HepG2 (cell line): Measurements from ENCODE around the gene CTDSP1. TPM values are rescaled to one million over a fixed set of nuclear protein-coding genes. Genes with fewer than 3 reads are reported as not detected.
A peak's percentile ranks its signal among the peaks of the same experiment; 100 is the strongest.

Source experiments
- EHMT2 ChIP-seq: fragments of 200-600 bp; sonication (generic); IDR thresholded peaks from 2 replicates; pipeline ENCODE4 v1.7.0; 2017; ENCODE audit warnings: antibody characterized with exemption, low read depth, low read length, borderline replicate concordance
- HES4 ChIP-seq: sonication (generic); formaldehyde crosslinking; IDR thresholded peaks from 2 replicates; pipeline ENCODE4 v1.9.0; 2021; ENCODE audit warnings: mild to moderate bottlenecking, missing genetic modification reagents, borderline replicate concordance
- HNF4G ChIP-seq, 2 experiments: sonication (generic) in 1 of 2; formaldehyde crosslinking in 1 of 2; IDR thresholded peaks; 2 replicates each; pipeline versions ENCODE4 v1.4.0 to v1.6.1; 2011 to 2020; ENCODE audit warnings: borderline replicate concordance in 2 of 2, low read depth in 2 of 2, mild to moderate bottlenecking in 2 of 2, low read length in 1 of 2, missing genetic modification reagents in 1 of 2, moderate library complexity in 1 of 2
- HNRNPUL1 ChIP-seq: fragments of 200-400 bp; formaldehyde crosslinking; IDR thresholded peaks from 2 replicates; pipeline ENCODE4 v1.6.1; 2017; ENCODE audit warnings: low read depth, mild to moderate bottlenecking, low read length, moderate library complexity
- ISL2 ChIP-seq: sonication (generic); formaldehyde crosslinking; IDR thresholded peaks from 2 replicates; pipeline ENCODE4 v1.5.0; 2020; ENCODE audit warnings: missing genetic modification reagents
- KDM2A ChIP-seq: sonication (generic); formaldehyde crosslinking; IDR thresholded peaks from 2 replicates; pipeline ENCODE4 v1.4.0; 2020; ENCODE audit warnings: low read depth, missing genetic modification reagents, borderline replicate concordance
- MEF2D ChIP-seq: sonication (generic); formaldehyde crosslinking; IDR thresholded peaks from 2 replicates; pipeline ENCODE4 v1.5.1; 2020; ENCODE audit warnings: mild to moderate bottlenecking, missing genetic modification reagents
- RARA ChIP-seq: IDR thresholded peaks from 2 replicates; pipeline ENCODE4 v1.6.1; 2016; ENCODE audit warnings: missing genetic modification reagents, missing compliant biosample characterization
- SIX1 ChIP-seq: sonication (generic); formaldehyde crosslinking; IDR thresholded peaks from 2 replicates; pipeline ENCODE4 v1.4.0; 2020; ENCODE audit warnings: missing genetic modification reagents, borderline replicate concordance
- SP5 ChIP-seq: IDR thresholded peaks from 2 replicates; pipeline ENCODE4 v1.6.1; 2016; ENCODE audit warnings: low read depth, borderline replicate concordance
- SSRP1 ChIP-seq: IDR thresholded peaks from 2 replicates; pipeline ENCODE4 v1.6.1; 2016; ENCODE audit warnings: control low read depth
- TBX2 ChIP-seq: sonication (generic); formaldehyde crosslinking; IDR thresholded peaks from 2 replicates; pipeline ENCODE4 v1.5.0; 2020; ENCODE audit warnings: missing genetic modification reagents, mild to moderate bottlenecking, borderline replicate concordance
- ZFP36L2 ChIP-seq: sonication (generic); formaldehyde crosslinking; IDR thresholded peaks from 2 replicates; pipeline ENCODE4 v1.4.0; 2020; ENCODE audit warnings: missing genetic modification reagents
- ZNF138 ChIP-seq: sonication (generic); formaldehyde crosslinking; IDR thresholded peaks from 2 replicates; pipeline ENCODE4 v1.5.0; 2020; ENCODE audit warnings: mild to moderate bottlenecking, low read depth, missing genetic modification reagents
- ZNF552 ChIP-seq: sonication (generic); formaldehyde crosslinking; IDR thresholded peaks from 2 replicates; pipeline ENCODE4 v1.9.0; 2022; ENCODE audit warnings: missing genetic modification reagents, mild to moderate bottlenecking, borderline replicate concordance
- ZNF766 ChIP-seq: sonication (generic); formaldehyde crosslinking; IDR thresholded peaks from 2 replicates; pipeline ENCODE4 v1.5.0; 2020; ENCODE audit warnings: missing genetic modification reagents, borderline replicate concordance
- ZSCAN12 ChIP-seq: sonication (generic); formaldehyde crosslinking; IDR thresholded peaks from 2 replicates; pipeline ENCODE4 v1.9.0; 2021; ENCODE audit warnings: mild to moderate bottlenecking, missing genetic modification reagents
- polyA plus RNA-seq, 8 experiments: library from polyadenylated mRNA; depleted of rRNA in 3 of 8; stranded (reverse) in 7 of 8; unstranded in 1 of 8; fragments of >200 nt; fragmentation: Illumina TruSeq in 4 of 8; extraction: Trizol in 4 of 8; gene quantifications; 2 replicates each; pipeline versions ENCODE4 v1.2.1 to v1.2.3, GENCODE V29; 2011 to 2016; ENCODE audit warnings: low read depth in 4 of 8, missing spikeins in 1 of 8, mixed read lengths in 1 of 8; ENCODE audit not compliant: insufficient read depth in 1 of 8
- total RNA-seq, 5 experiments: library from RNA; depleted of rRNA; stranded (reverse); fragments of >200 nt; fragmentation: Illumina TruSeq; extraction: Trizol; gene quantifications; 2 replicates each; pipeline ENCODE4 v1.2.3, GENCODE V29; 2016; ENCODE audit warnings: low read depth in 1 of 5
- TF ChIP-seq, protein P1 (sequence below): sonication (generic); formaldehyde crosslinking; IDR thresholded peaks from 2 replicates; pipeline ENCODE4 v1.5.1; 2020; ENCODE audit warnings: mild to moderate bottlenecking, missing genetic modification reagents, moderate library complexity
- TF ChIP-seq, protein P2 (sequence below): sonication (generic); formaldehyde crosslinking; IDR thresholded peaks from 2 replicates; pipeline ENCODE4 v1.8.0; 2022; ENCODE audit warnings: missing genetic modification reagents, mild to moderate bottlenecking, moderate library complexity, borderline replicate concordance
- TF ChIP-seq, protein P3 (sequence below): IDR thresholded peaks from 2 replicates; pipeline ENCODE4 v1.6.1; 2016; ENCODE audit warnings: missing compliant biosample characterization, missing genetic modification reagents, borderline replicate concordance
- TF ChIP-seq, protein P4 (sequence below): IDR thresholded peaks from 2 replicates; pipeline ENCODE4 v1.6.1; 2018; ENCODE audit warnings: missing genetic modification reagents, mild to moderate bottlenecking, missing compliant biosample characterization
- TF ChIP-seq, protein P5 (sequence below): sonication (generic); formaldehyde crosslinking; IDR thresholded peaks from 2 replicates; pipeline ENCODE4 v1.5.0; 2020; ENCODE audit warnings: missing genetic modification reagents

The CTDSP1 gene
- total and polyA plus RNA-seq, 2 of the 13 experiments (the other 11 are each of a cell fraction or from before 2014, with no cell fraction given), result 91.0 to 268 TPM

DNA sequence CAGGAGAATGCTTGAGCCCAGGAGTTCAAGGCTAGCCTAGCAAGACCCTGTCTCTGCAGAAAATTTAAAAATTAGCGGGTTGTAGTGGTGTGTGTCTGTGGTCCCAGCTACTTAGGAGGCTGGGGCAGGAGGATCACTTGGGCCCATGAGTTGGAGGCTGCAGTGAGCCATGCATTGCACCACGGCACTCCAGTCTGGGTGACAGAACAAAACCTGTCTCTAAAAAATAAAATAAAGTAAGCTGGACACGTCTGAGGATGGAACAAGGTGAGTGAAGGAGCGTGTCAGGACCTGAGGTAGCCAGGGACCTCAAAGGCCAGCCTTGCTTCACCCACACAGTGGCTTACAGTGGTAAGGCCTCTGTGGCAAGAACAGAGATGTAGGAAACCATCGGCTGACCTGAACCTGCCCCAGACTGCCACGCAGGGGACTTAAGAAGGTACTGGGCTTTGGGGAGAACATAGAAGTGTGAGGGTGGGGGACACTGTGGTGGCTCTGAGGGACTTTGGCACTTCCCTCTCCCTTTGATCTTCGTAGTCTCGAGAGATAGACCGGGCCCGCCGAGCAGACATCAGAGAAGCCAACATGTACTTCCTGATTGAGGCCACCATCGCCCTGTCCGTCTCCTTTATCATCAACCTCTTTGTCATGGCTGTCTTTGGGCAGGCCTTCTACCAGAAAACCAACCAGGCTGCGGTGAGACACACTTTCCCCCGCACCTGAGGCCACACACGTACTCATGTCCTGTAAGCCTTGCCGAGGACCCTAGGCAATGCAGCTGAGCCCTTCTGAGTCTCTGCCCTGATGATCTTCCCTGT is 10.1 kb upstream of the CTDSP1 start (continued):
- TF ChIP-seq HES4 (CRISPR knock-in tag), result no peak
- TF ChIP-seq EHMT2, result no peak
- TF ChIP-seq KDM2A (CRISPR knock-in tag), result peak; percentile 42; the same call in 1 of the 2 replicates
- TF ChIP-seq HNRNPUL1, result no peak
- TF ChIP-seq SIX1 (CRISPR knock-in tag), result no peak
- no peak for TF ChIP-seq SP5 (CRISPR knock-in tag)
- no peak for TF ChIP-seq ZNF552 (CRISPR knock-in tag)
- no peak for TF ChIP-seq ZSCAN12 (CRISPR knock-in tag)
- peak; percentile 75 for TF ChIP-seq TBX2 (CRISPR knock-in tag)
- TF ChIP-seq ZNF138 (CRISPR knock-in tag), result 0 out of 2 replicates have a peak, but pooled peaks have one; percentile 51
- TF ChIP-seq, protein P1, sequence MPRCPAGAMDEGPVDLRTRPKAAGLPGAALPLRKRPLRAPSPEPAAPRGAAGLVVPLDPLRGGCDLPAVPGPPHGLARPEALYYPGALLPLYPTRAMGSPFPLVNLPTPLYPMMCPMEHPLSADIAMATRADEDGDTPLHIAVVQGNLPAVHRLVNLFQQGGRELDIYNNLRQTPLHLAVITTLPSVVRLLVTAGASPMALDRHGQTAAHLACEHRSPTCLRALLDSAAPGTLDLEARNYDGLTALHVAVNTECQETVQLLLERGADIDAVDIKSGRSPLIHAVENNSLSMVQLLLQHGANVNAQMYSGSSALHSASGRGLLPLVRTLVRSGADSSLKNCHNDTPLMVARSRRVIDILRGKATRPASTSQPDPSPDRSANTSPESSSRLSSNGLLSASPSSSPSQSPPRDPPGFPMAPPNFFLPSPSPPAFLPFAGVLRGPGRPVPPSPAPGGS, result peak; percentile 45; the same call in 1 of the 2 replicates
- TF ChIP-seq, protein P2, sequence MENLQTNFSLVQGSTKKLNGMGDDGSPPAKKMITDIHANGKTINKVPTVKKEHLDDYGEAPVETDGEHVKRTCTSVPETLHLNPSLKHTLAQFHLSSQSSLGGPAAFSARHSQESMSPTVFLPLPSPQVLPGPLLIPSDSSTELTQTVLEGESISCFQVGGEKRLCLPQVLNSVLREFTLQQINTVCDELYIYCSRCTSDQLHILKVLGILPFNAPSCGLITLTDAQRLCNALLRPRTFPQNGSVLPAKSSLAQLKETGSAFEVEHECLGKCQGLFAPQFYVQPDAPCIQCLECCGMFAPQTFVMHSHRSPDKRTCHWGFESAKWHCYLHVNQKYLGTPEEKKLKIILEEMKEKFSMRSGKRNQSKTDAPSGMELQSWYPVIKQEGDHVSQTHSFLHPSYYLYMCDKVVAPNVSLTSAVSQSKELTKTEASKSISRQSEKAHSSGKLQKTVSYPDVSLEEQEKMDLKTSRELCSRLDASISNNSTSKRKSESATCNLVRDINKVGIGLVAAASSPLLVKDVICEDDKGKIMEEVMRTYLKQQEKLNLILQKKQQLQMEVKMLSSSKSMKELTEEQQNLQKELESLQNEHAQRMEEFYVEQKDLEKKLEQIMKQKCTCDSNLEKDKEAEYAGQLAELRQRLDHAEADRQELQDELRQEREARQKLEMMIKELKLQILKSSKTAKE, result no peak
- no peak for TF ChIP-seq ZFP36L2
- peak; percentile 68; the same call in 1 of the 2 replicates for TF ChIP-seq MEF2D (CRISPR knock-in tag)
- TF ChIP-seq SSRP1 (CRISPR knock-in tag), result peak; percentile 82; the same call in 1 of the 2 replicates
- TF ChIP-seq ISL2 (CRISPR knock-in tag), result no peak
- TF ChIP-seq HNF4G (IDR thresholded peaks at IDR 0.05; ENCODE audit: borderline replicate concordance, low read depth, low read length), result peak; percentile 64
- no peak for TF ChIP-seq HNF4G (CRISPR knock-in tag; IDR thresholded peaks at IDR 0.05; ENCODE audit: borderline replicate concordance, low read depth)
- TF ChIP-seq ZNF766 (CRISPR knock-in tag), result no peak
- TF ChIP-seq, protein P3, sequence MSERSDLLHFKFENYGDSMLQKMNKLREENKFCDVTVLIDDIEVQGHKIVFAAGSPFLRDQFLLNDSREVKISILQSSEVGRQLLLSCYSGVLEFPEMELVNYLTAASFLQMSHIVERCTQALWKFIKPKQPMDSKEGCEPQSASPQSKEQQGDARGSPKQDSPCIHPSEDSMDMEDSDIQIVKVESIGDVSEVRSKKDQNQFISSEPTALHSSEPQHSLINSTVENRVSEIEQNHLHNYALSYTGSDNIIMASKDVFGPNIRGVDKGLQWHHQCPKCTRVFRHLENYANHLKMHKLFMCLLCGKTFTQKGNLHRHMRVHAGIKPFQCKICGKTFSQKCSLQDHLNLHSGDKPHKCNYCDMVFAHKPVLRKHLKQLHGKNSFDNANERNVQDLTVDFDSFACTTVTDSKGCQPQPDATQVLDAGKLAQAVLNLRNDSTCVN (CRISPR knock-in tag), result no peak
- TF ChIP-seq, protein P4, sequence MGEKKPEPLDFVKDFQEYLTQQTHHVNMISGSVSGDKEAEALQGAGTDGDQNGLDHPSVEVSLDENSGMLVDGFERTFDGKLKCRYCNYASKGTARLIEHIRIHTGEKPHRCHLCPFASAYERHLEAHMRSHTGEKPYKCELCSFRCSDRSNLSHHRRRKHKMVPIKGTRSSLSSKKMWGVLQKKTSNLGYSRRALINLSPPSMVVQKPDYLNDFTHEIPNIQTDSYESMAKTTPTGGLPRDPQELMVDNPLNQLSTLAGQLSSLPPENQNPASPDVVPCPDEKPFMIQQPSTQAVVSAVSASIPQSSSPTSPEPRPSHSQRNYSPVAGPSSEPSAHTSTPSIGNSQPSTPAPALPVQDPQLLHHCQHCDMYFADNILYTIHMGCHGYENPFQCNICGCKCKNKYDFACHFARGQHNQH (CRISPR knock-in tag), result no peak
- TF ChIP-seq, protein P5, sequence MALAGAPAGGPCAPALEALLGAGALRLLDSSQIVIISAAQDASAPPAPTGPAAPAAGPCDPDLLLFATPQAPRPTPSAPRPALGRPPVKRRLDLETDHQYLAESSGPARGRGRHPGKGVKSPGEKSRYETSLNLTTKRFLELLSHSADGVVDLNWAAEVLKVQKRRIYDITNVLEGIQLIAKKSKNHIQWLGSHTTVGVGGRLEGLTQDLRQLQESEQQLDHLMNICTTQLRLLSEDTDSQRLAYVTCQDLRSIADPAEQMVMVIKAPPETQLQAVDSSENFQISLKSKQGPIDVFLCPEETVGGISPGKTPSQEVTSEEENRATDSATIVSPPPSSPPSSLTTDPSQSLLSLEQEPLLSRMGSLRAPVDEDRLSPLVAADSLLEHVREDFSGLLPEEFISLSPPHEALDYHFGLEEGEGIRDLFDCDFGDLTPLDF (CRISPR knock-in tag), result no peak
- peak; percentile 27; the same call in 1 of the 2 replicates for TF ChIP-seq RARA (CRISPR knock-in tag)
